Jurkat, Clone E6-1 (cell line): Measurements from ENCODE around the gene DECR2.

Experiments used
- DNase-seq: peaks from one replicate; pipeline ENCODE4 v3.0.0-alpha.2; 2011; ENCODE audit warnings: low read depth, low spot score
- H3K4me3 ChIP-seq: 2 replicates; pipeline ENCODE4 v1.5.1; 2011; ENCODE audit warnings: mild to moderate bottlenecking, low read length, control low read depth, moderate library complexity

DECR2 gene

DNA sequence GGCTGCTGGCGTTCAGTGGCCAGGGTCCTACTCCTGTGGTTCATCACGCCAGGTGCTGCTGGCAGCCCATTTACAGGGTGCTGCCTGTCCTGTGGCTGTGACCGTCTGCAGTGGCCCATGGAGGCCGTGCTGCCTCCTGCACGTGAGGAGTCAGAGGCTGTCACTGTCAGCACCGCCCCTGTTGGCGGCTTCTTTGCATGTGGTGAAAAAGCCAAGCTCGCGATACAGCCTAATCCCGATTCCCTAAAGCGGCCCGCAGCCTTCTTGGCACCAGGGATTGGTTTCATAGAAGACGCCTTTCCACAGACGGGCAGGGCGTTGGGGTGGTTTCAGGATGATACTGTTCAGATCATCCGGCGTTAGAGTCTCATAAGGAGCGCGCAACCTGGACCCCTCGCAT, 59.1 kb downstream of the DECR2 start:
- no peak overlapping the region for H3K4me3 ChIP-seq
- DNase-seq: no peak
